ENCODE measurements around the gene ZNF469.

ZNF469 gene

GRCh38 chr16:88382491-88383400 lies at the start of gene ZNF469:
Gene ZNF469, plus strand, starts transcription at chr16:88382959. Its CDS starts 44,512 bp downstream, at chr16:88427471.
- DNase-seq (ENCODE audit: low spot score), result peak; percentile 87

- no peak for DNase-seq (ENCODE audit: low spot score)
Observed at GRCh38 chr16:88333848-88334777, 48.6 kb upstream of the ZNF469 start.

- no peak for DNase-seq (ENCODE audit: low spot score)
Observed at GRCh38 chr16:88334778-88335720, 47.7 kb upstream of the ZNF469 start.

GRCh38 chr16:88337021-88337420 lies 45.7 kb upstream of the ZNF469 start:
- DNase-seq (ENCODE audit: low spot score), result no peak

- DNase-seq (ENCODE audit: low spot score), result no peak
Observed at GRCh38 chr16:88337538-88337937, 45.2 kb upstream of the ZNF469 start.

- no peak for DNase-seq (ENCODE audit: low spot score)
Observed at GRCh38 chr16:88338111-88338510, 44.6 kb upstream of the ZNF469 start.

- DNase-seq (ENCODE audit: low spot score), result no peak
Observed at GRCh38 chr16:88338896-88339295, 43.9 kb upstream of the ZNF469 start.

- no peak for DNase-seq (ENCODE audit: low spot score)
Observed at GRCh38 chr16:88339930-88340754, 42.6 kb upstream of the ZNF469 start.

- DNase-seq (ENCODE audit: low spot score), result no peak
Observed at GRCh38 chr16:88340755-88341150, 42.0 kb upstream of the ZNF469 start.

- no peak for DNase-seq (ENCODE audit: low spot score)
Observed at GRCh38 chr16:88341551-88342290, 41.0 kb upstream of the ZNF469 start.

- no peak for DNase-seq (ENCODE audit: low spot score)
Observed at GRCh38 chr16:88342491-88342890, 40.3 kb upstream of the ZNF469 start.

- no peak for DNase-seq (ENCODE audit: low spot score)
Observed at GRCh38 chr16:88343271-88343791, 39.4 kb upstream of the ZNF469 start.

- no peak for DNase-seq (ENCODE audit: low spot score)
Observed at GRCh38 chr16:88344411-88345030, 38.2 kb upstream of the ZNF469 start.

GRCh38 chr16:88345031-88345720 lies 37.6 kb upstream of the ZNF469 start:
- no peak for DNase-seq (ENCODE audit: low spot score)

- no peak for DNase-seq (ENCODE audit: low spot score)
Observed at GRCh38 chr16:88345721-88346560, 36.8 kb upstream of the ZNF469 start.

- DNase-seq (ENCODE audit: low spot score), result no peak
Observed at GRCh38 chr16:88346680-88347505, 35.9 kb upstream of the ZNF469 start.
